ENCODE data around the gene KIRREL3. TPM values are rescaled to one million over a fixed set of nuclear protein-coding genes. Genes with fewer than 3 reads are reported as not detected.

Gene KIRREL3
- total RNA-seq, 1 experiment from 2014 or later, result 0.44 TPM

GRCh38 chr11:126587541-126587940, 413.0 kb downstream of the KIRREL3 start:
- Histone ChIP-seq H2AFZ (ENCODE audit: low read length) (no peak overlapping the region), H3K9ac (ENCODE audit: low read length) (no peak overlapping the region), H3K27ac (ENCODE audit: low read length) (no peak overlapping the region), H3K36me3 (ENCODE audit: low read depth, low read length) (no peaks in the 10 kb centered on the region), H3K27me3 (ENCODE audit: low read length) (peaks cover 21% of the 10 kb centered on the region; the same call in 1 of the 2 replicates), H3K9me2 (replicated peaks; ENCODE audit: low read length) (no peaks in the 10 kb centered on the region), H3K4me1 (ENCODE audit: insufficient read depth, low read length) (peaks cover 14% of the 10 kb centered on the region), H4K20me1 (ENCODE audit: low read length) (no peaks in the 10 kb centered on the region), H3K9me3 (ENCODE audit: low read length) (no peaks in the 10 kb centered on the region), H3K79me2 (ENCODE audit: low read length) (no peaks in the 10 kb centered on the region), H3K4me3 (ENCODE audit: low read length) (no peak overlapping the region), H3K4me2 (ENCODE audit: low read length) (no peak overlapping the region), H3F3A (ENCODE audit: low read length, unreplicated experiment) (no peaks in the 10 kb centered on the region)
- ATAC-seq (no peak), DNase-seq (no peak)
- BruUV-seq (replicated peaks), result no TSS peak
- intact Hi-C loops (cut with micrococcal nuclease), result no loop called here
- ChIA-PET CTCF (no interaction called here), POLR2A (ENCODE audit: unreplicated experiment) (no interaction called here)
- TF ChIP-seq CTCF (conservative IDR thresholded peaks at IDR 0.05; ENCODE audit: low read depth, low read length), result no peak
- no peak for TF ChIP-seq EZH2 (IDR thresholded peaks at IDR 0.05; ENCODE audit: low read length, unreplicated experiment)
- no peak for TF ChIP-seq EZH2phosphoT487 (IDR thresholded peaks at IDR 0.05; ENCODE audit: borderline replicate concordance, low read length)

- Histone ChIP-seq H3K9ac (ENCODE audit: low read length) (no peak overlapping the region), H3K9me3 (ENCODE audit: low read length) (no peaks in the 10 kb centered on the region), H2AFZ (ENCODE audit: low read length) (peak overlapping the region; percentile 78), H3K9me2 (replicated peaks; ENCODE audit: low read length) (no peaks in the 10 kb centered on the region), H3K79me2 (ENCODE audit: low read length) (no peaks in the 10 kb centered on the region), H4K20me1 (ENCODE audit: low read length) (no peaks in the 10 kb centered on the region), H3F3A (ENCODE audit: low read length, unreplicated experiment) (no peaks in the 10 kb centered on the region), H3K4me1 (ENCODE audit: insufficient read depth, low read length) (peaks cover 14% of the 10 kb centered on the region), H3K4me3 (ENCODE audit: low read length) (peak overlapping the region; percentile 32), H3K4me2 (ENCODE audit: low read length) (peak overlapping the region; percentile 69), H3K27ac (ENCODE audit: low read length) (no peak overlapping the region), H3K27me3 (ENCODE audit: low read length) (peaks cover 21% of the 10 kb centered on the region; the same call in 1 of the 2 replicates), H3K36me3 (ENCODE audit: low read depth, low read length) (no peaks in the 10 kb centered on the region)
- intact Hi-C loops (cut with micrococcal nuclease), result no loop called here
- POLR2A ChIA-PET (ENCODE audit: unreplicated experiment), result no interaction called here
- peak; percentile 93 for DNase-seq
- BruUV-seq (replicated peaks), result no TSS peak
- peak; percentile 93 for ATAC-seq
- no peak for TF ChIP-seq EZH2phosphoT487 (IDR thresholded peaks at IDR 0.05; ENCODE audit: borderline replicate concordance, low read length)
- no peak for TF ChIP-seq EZH2 (IDR thresholded peaks at IDR 0.05; ENCODE audit: low read length, unreplicated experiment)
- TF ChIP-seq CTCF (conservative IDR thresholded peaks at IDR 0.05; ENCODE audit: low read depth, low read length), result no peak
- CTCF ChIA-PET, result no interaction called here
Measured at GRCh38 chr11:126585774-126586491, 414.6 kb downstream of the KIRREL3 start.

GRCh38 chr11:126585388-126585773, 415.2 kb downstream of the KIRREL3 start:
- H3K9me2 ChIP-seq (replicated peaks; ENCODE audit: low read length), result no peaks in the 10 kb centered on the region
- no peaks in the 10 kb centered on the region for H3K9me3 ChIP-seq (ENCODE audit: low read length)
- H3K27ac ChIP-seq (ENCODE audit: low read length), result no peak overlapping the region
- intact Hi-C loops (cut with micrococcal nuclease), result no loop called here
- CTCF ChIA-PET, result no interaction called here
- peaks cover 14% of the 10 kb centered on the region for H3K4me1 ChIP-seq (ENCODE audit: insufficient read depth, low read length)
- no TSS peak for BruUV-seq (replicated peaks)
- peak overlapping the region; percentile 78 for H2AFZ ChIP-seq (ENCODE audit: low read length)
- TF ChIP-seq EZH2phosphoT487 (IDR thresholded peaks at IDR 0.05; ENCODE audit: borderline replicate concordance, low read length) (no peak), EZH2 (IDR thresholded peaks at IDR 0.05; ENCODE audit: low read length, unreplicated experiment) (no peak), CTCF (conservative IDR thresholded peaks at IDR 0.05; ENCODE audit: low read depth, low read length) (no peak)
- H3K79me2 ChIP-seq (ENCODE audit: low read length), result no peaks in the 10 kb centered on the region
- H3K27me3 ChIP-seq (ENCODE audit: low read length), result peaks cover 17% of the 10 kb centered on the region; the same call in 1 of the 2 replicates
- no peaks in the 10 kb centered on the region for H3F3A ChIP-seq (ENCODE audit: low read length, unreplicated experiment)
- POLR2A ChIA-PET (ENCODE audit: unreplicated experiment), result no interaction called here
- H3K36me3 ChIP-seq (ENCODE audit: low read depth, low read length), result no peaks in the 10 kb centered on the region
- DNase-seq (no peak), ATAC-seq (no peak)
- no peaks in the 10 kb centered on the region for H4K20me1 ChIP-seq (ENCODE audit: low read length)
- peak overlapping the region; percentile 69 for H3K4me2 ChIP-seq (ENCODE audit: low read length)
- peak overlapping the region; percentile 32 for H3K4me3 ChIP-seq (ENCODE audit: low read length)
- H3K9ac ChIP-seq (ENCODE audit: low read length), result no peak overlapping the region

All from PC-3 (cell line).